ENCODE data around the gene FZR1. TPM values are rescaled to one million over a fixed set of nuclear protein-coding genes. Genes with fewer than 3 reads are reported as not detected.
"Not testable (repeated sequence)": the region's sequence is repeated elsewhere in the genome, so short reads cannot be mapped to it uniquely, and the experiment has no call there.

Gene FZR1
- total RNA-seq, 1 donor from 2014 or later: 31.0 TPM

- no peak for FAIRE-seq
- no peak for DNase-seq (ENCODE audit: low spot score in 2 of 2)
These were observed 21.3 kb downstream of the FZR1 start for GRCh38 chr19:3527238-3527910.

- DNase-seq (ENCODE audit: low spot score in 2 of 2): no peak
- FAIRE-seq: no peak
These were observed 22.0 kb downstream of the FZR1 start for GRCh38 chr19:3528080-3528479.

GRCh38 chr19:3528539-3529211 is 22.6 kb downstream of the FZR1 start:
- FAIRE-seq: no peak
- DNase-seq (ENCODE audit: low spot score in 2 of 2): no peak

GRCh38 chr19:3529299-3529698 is 23.2 kb downstream of the FZR1 start:
- not testable (repeated sequence) for FAIRE-seq; DNase-seq (ENCODE audit: low spot score in 2 of 2)

GRCh38 chr19:3530389-3530788 is 24.3 kb downstream of the FZR1 start:
- DNase-seq (ENCODE audit: low spot score in 2 of 2): no peak
- FAIRE-seq: no peak

GRCh38 chr19:3531716-3532115 is 25.6 kb downstream of the FZR1 start:
- DNase-seq (ENCODE audit: low spot score in 2 of 2) (no peak), FAIRE-seq (no peak)

GRCh38 chr19:3532154-3532786 is 26.2 kb downstream of the FZR1 start:
- FAIRE-seq: no peak

GRCh38 chr19:3533033-3533432 is 26.9 kb downstream of the FZR1 start:
- no peak for FAIRE-seq
- DNase-seq (ENCODE audit: low spot score in 2 of 2): no peak

More at GRCh38 chr19:3532154-3532786, 26.2 kb downstream of the FZR1 start:
- DNase-seq (ENCODE audit: low spot score in 2 of 2): no peak

GRCh38 chr19:3533563-3534216 is 27.6 kb downstream of the FZR1 start:
- DNase-seq (ENCODE audit: low spot score in 2 of 2): no peak
- FAIRE-seq: no peak

GRCh38 chr19:3534375-3535234 is 28.5 kb downstream of the FZR1 start:
- no peak for DNase-seq (ENCODE audit: low spot score in 2 of 2)
- no peak for FAIRE-seq

GRCh38 chr19:3535235-3535535 is 29.1 kb downstream of the FZR1 start:
- DNase-seq (ENCODE audit: low spot score in 2 of 2) (no peak), FAIRE-seq (no peak)

- FAIRE-seq: no peak
- no peak for DNase-seq (ENCODE audit: low spot score in 2 of 2)
These were observed 29.5 kb downstream of the FZR1 start for GRCh38 chr19:3535563-3535965.

GRCh38 chr19:3535981-3536380 is 29.9 kb downstream of the FZR1 start:
- DNase-seq (ENCODE audit: low spot score in 2 of 2): no peak
- no peak for FAIRE-seq

GRCh38 chr19:3536429-3537100 is 30.5 kb downstream of the FZR1 start:
- peak; percentile 85 to 86 for DNase-seq (ENCODE audit: low spot score in 2 of 2)
- FAIRE-seq: no peak

- no peak for FAIRE-seq
- no peak for DNase-seq (ENCODE audit: low spot score in 2 of 2)
These were observed 31.0 kb downstream of the FZR1 start for GRCh38 chr19:3537101-3537437.

GRCh38 chr19:3537438-3538240 is 31.5 kb downstream of the FZR1 start:
- FAIRE-seq (no peak), DNase-seq (ENCODE audit: low spot score in 2 of 2) (no peak)

GRCh38 chr19:3538258-3538929 is 32.3 kb downstream of the FZR1 start:
- DNase-seq (ENCODE audit: low spot score in 2 of 2) (no peak), FAIRE-seq (no peak)

- FAIRE-seq (no peak), DNase-seq (ENCODE audit: low spot score in 2 of 2) (no peak)
These were observed 33.0 kb downstream of the FZR1 start, which contains the start of gene TEKTIP1 for GRCh38 chr19:3538965-3539755. Gene TEKTIP1 (plus strand): TSS chr19:3539174. CDS start chr19:3539178, 4 bp downstream.
